Measurements from ENCODE around the gene TFCP2.

TFCP2 gene

GRCh38 chr12:51199366-51199945 lies 26.5 kb upstream of the TFCP2 start:
- TF ChIP-seq CTCF (IDR thresholded peaks at IDR 0.05): no peak
- H3K4me3 Mint-ChIP-seq: no peak overlapping the region
- H3K36me3 Mint-ChIP-seq (ENCODE audit: low read depth): no peaks in the 10 kb centered on the region
- DNase-seq: no peak
- peaks cover 11% of the 10 kb centered on the region for H3K4me1 Mint-ChIP-seq
- H3K27me3 Mint-ChIP-seq (ENCODE audit: low read depth, poor library complexity): peaks cover 5% of the 10 kb centered on the region
- H3K27ac Mint-ChIP-seq: no peak overlapping the region
- H3K9me3 Mint-ChIP-seq: no peaks in the 10 kb centered on the region

- no peaks in the 10 kb centered on the region for H3K36me3 Mint-ChIP-seq (ENCODE audit: low read depth)
- H3K9me3 Mint-ChIP-seq: no peaks in the 10 kb centered on the region
- no peak overlapping the region for H3K27ac Mint-ChIP-seq
- peaks cover 11% of the 10 kb centered on the region for H3K4me1 Mint-ChIP-seq
- no peak for DNase-seq
- no peak overlapping the region for H3K4me3 Mint-ChIP-seq
- H3K27me3 Mint-ChIP-seq (ENCODE audit: low read depth, poor library complexity): peaks cover 5% of the 10 kb centered on the region
- no peak for TF ChIP-seq CTCF (IDR thresholded peaks at IDR 0.05)
Measured at GRCh38 chr12:51198568-51199365, 25.8 kb upstream of the TFCP2 start.

GRCh38 chr12:51197736-51198567 lies 25.0 kb upstream of the TFCP2 start:
- Mint-ChIP-seq H3K4me3 (no peak overlapping the region), H3K27me3 (ENCODE audit: low read depth, poor library complexity) (no peaks in the 10 kb centered on the region), H3K36me3 (ENCODE audit: low read depth) (no peaks in the 10 kb centered on the region), H3K9me3 (no peaks in the 10 kb centered on the region), H3K27ac (no peak overlapping the region), H3K4me1 (peaks cover 11% of the 10 kb centered on the region)
- no peak for TF ChIP-seq CTCF (IDR thresholded peaks at IDR 0.05)
- no peak for DNase-seq

- Mint-ChIP-seq H3K9me3 (no peaks in the 10 kb centered on the region), H3K4me1 (peaks cover 11% of the 10 kb centered on the region), H3K36me3 (ENCODE audit: low read depth) (no peaks in the 10 kb centered on the region), H3K27me3 (ENCODE audit: low read depth, poor library complexity) (no peaks in the 10 kb centered on the region), H3K4me3 (no peak overlapping the region), H3K27ac (no peak overlapping the region)
- no peak for DNase-seq
- TF ChIP-seq CTCF (IDR thresholded peaks at IDR 0.05): no peak
Measured at GRCh38 chr12:51196547-51196946, 23.6 kb upstream of the TFCP2 start.

- H3K36me3 Mint-ChIP-seq (ENCODE audit: low read depth): no peaks in the 10 kb centered on the region
- no peaks in the 10 kb centered on the region for H3K9me3 Mint-ChIP-seq
- H3K27me3 Mint-ChIP-seq (ENCODE audit: low read depth, poor library complexity): no peaks in the 10 kb centered on the region
- TF ChIP-seq CTCF (IDR thresholded peaks at IDR 0.05): no peak
- H3K4me3 Mint-ChIP-seq: no peak overlapping the region
- DNase-seq: no peak
- peaks cover 15% of the 10 kb centered on the region for H3K4me1 Mint-ChIP-seq
- no peak overlapping the region for H3K27ac Mint-ChIP-seq
Measured at GRCh38 chr12:51195841-51196240, 22.9 kb upstream of the TFCP2 start.
